ENCODE measurements around the gene DCAKD.

GRCh38 chr17:45016237-45016636 lies 35.2 kb downstream of the DCAKD start:
- TF ChIP-seq CTCF (IDR thresholded peaks at IDR 0.05) (no peak), ZFX (IDR thresholded peaks at IDR 0.05; ENCODE audit: borderline replicate concordance) (no peak)

Data from 22Rv1 (cell line).